HG03060 (cell line): Measurements from ENCODE around the gene IDI2.
A peak's percentile ranks its signal among the peaks of the same experiment; 100 is the strongest.
"Not testable (repeated sequence)": the region's sequence is repeated elsewhere in the genome, so short reads cannot be mapped to it uniquely, and the experiment has no call there.

Experiments used
- ATAC-seq: cut with Tn5 transposase; IDR thresholded peaks from one replicate; pipeline ENCODE4 v1.9.1; 2021; ENCODE audit warnings: low read depth, moderate number of reproducible peaks; ENCODE audit not compliant: unreplicated experiment

Gene IDI2

GRCh38 chr10:1048349-1048731, 22.7 kb upstream of the IDI2 start:
- no peak for ATAC-seq

GRCh38 chr10:1047937-1048336, 22.3 kb upstream of the IDI2 start:
- ATAC-seq: no peak

- no peak for ATAC-seq
Observed at GRCh38 chr10:1045415-1045814, 19.8 kb upstream of the IDI2 start.

GRCh38 chr10:1044964-1045363, 19.3 kb upstream of the IDI2 start:
- ATAC-seq: no peak

GRCh38 chr10:1044146-1044545, 18.5 kb upstream of the IDI2 start:
- no peak for ATAC-seq

GRCh38 chr10:1043532-1043995, 17.9 kb upstream of the IDI2 start:
- no peak for ATAC-seq

- no peak for ATAC-seq
Observed at GRCh38 chr10:1041514-1041913, 15.9 kb upstream of the IDI2 start.

- ATAC-seq: no peak
Observed at GRCh38 chr10:1040133-1040532, 14.5 kb upstream of the IDI2 start.

- not testable (repeated sequence) for ATAC-seq
Observed at GRCh38 chr10:1038769-1039168, 13.1 kb upstream of the IDI2 start.

- ATAC-seq: no peak
Observed at GRCh38 chr10:1037098-1037497, 11.4 kb upstream of the IDI2 start.

- ATAC-seq: peak; percentile 72
Observed at GRCh38 chr10:1036341-1036791, 10.7 kb upstream of the IDI2 start.

- no peak for ATAC-seq
Observed at GRCh38 chr10:1035201-1035600, 9.5 kb upstream of the IDI2 start.

- ATAC-seq: no peak
Observed at GRCh38 chr10:1034758-1035157, 9.1 kb upstream of the IDI2 start.

- no peak for ATAC-seq
Observed at GRCh38 chr10:1033601-1034000, 7.9 kb upstream of the IDI2 start.

- no peak for ATAC-seq
Observed at GRCh38 chr10:1029838-1030237, 4.2 kb upstream of the IDI2 start.

- ATAC-seq: no peak
Observed at GRCh38 chr10:1026578-1026977, 919 bp upstream of the IDI2 start.

- ATAC-seq: no peak
Observed at GRCh38 chr10:1024103-1024502, 1.6 kb downstream of the IDI2 start.

GRCh38 chr10:1022413-1022812, 3.2 kb downstream of the IDI2 start:
- no peak for ATAC-seq

GRCh38 chr10:1020958-1021357, 4.7 kb downstream of the IDI2 start:
- no peak for ATAC-seq

- ATAC-seq: no peak
Observed at GRCh38 chr10:1020460-1020859, 5.2 kb downstream of the IDI2 start.

GRCh38 chr10:1019362-1019761, 6.3 kb downstream of the IDI2 start:
- ATAC-seq: no peak

- ATAC-seq: no peak
Observed at GRCh38 chr10:1015688-1016087, 10.0 kb downstream of the IDI2 start.

GRCh38 chr10:1011696-1012095, 14.0 kb downstream of the IDI2 start:
- no peak for ATAC-seq
